GM18526 (cell line): ENCODE data around the gene TMEM31.
A peak's percentile ranks its signal among the peaks of the same experiment; 100 is the strongest.

Source experiments
- POLR2A ChIP-seq: IDR thresholded peaks from 3 replicates; pipeline ENCODE4 v1.6.1; 2011; ENCODE audit not compliant: insufficient read length; ENCODE audit errors: extremely low read depth

TMEM31 gene

GRCh38 chrX:103710609-103711008 lies at the start of gene TMEM31:
TMEM31 (plus strand) TSS chrX:103710909; CDS start chrX:103712259, 1,350 bp downstream.
- no peak for TF ChIP-seq POLR2A

GRCh38 chrX:103663981-103664762 lies 46.5 kb upstream of the TMEM31 start:
- no peak for TF ChIP-seq POLR2A

- no peak for TF ChIP-seq POLR2A
These were observed 44.3 kb upstream of the TMEM31 start for GRCh38 chrX:103666202-103667107.

- no peak for TF ChIP-seq POLR2A
These were observed 41.0 kb upstream of the TMEM31 start for GRCh38 chrX:103669745-103670144.

GRCh38 chrX:103674531-103675454 lies 35.9 kb upstream of the TMEM31 start:
- no peak for TF ChIP-seq POLR2A

- no peak for TF ChIP-seq POLR2A
These were observed 32.3 kb upstream of the TMEM31 start for GRCh38 chrX:103678199-103678993.

- TF ChIP-seq POLR2A = no peak
These were observed 29.3 kb upstream of the TMEM31 start for GRCh38 chrX:103681443-103681842.

- TF ChIP-seq POLR2A = no peak
These were observed 25.3 kb upstream of the TMEM31 start for GRCh38 chrX:103685396-103685795.

GRCh38 chrX:103686199-103687072 lies 24.3 kb upstream of the TMEM31 start, which contains the start of gene MORF4L2:
MORF4L2 (minus strand) TSS chrX:103686699; CDS start chrX:103677027, 9,672 bp downstream.
- peak; percentile 82 for TF ChIP-seq POLR2A

- peak; percentile 47 for TF ChIP-seq POLR2A
These were observed 23.5 kb upstream of the TMEM31 start for GRCh38 chrX:103687073-103687695.

GRCh38 chrX:103687696-103688201 lies 23.0 kb upstream of the TMEM31 start:
- no peak for TF ChIP-seq POLR2A

- no peak for TF ChIP-seq POLR2A
These were observed 21.8 kb upstream of the TMEM31 start for GRCh38 chrX:103688946-103689345.
